SK-N-SH treated with all-trans-retinoic acid at 6 μM for 48 hours (cell line): ENCODE data around the gene KREMEN1.

ENCODE experiments used
- ATAC-seq: fragments of 200-7000 bp; cut with Tn5 transposase; 3 replicates; pipeline ENCODE4 v1.9.1; 2020; ENCODE audit warnings: mild to moderate bottlenecking, moderate library complexity
- ARNTL ChIP-seq: fragments of 450-650 bp; formaldehyde crosslinking; IDR thresholded peaks from 2 replicates; pipeline ENCODE4 v1.5.0; 2020; ENCODE audit warnings: low read depth, mild to moderate bottlenecking, moderate library complexity, borderline replicate concordance
- CSDC2 ChIP-seq: fragments of 250-450 bp; sonication (Bioruptor Pico); IDR thresholded peaks from 2 replicates; pipeline ENCODE4 v1.5.0; 2020; ENCODE audit warnings: mild to moderate bottlenecking, moderate library complexity
- CSRNP3 ChIP-seq: fragments of 250-450 bp; sonication (Bioruptor Pico); IDR thresholded peaks from 2 replicates; pipeline ENCODE4 v1.5.1; 2021; ENCODE audit warnings: mild to moderate bottlenecking, moderate library complexity
- ESRRG ChIP-seq: fragments of 250-450 bp; sonication (Bioruptor Pico); IDR thresholded peaks from 2 replicates; pipeline ENCODE4 v1.6.1; 2021; ENCODE audit warnings: mild to moderate bottlenecking
- GLIS3 ChIP-seq: fragments of 250-450 bp; sonication (Bioruptor Pico); IDR thresholded peaks from 2 replicates; pipeline ENCODE4 v1.5.0; 2020; ENCODE audit warnings: mild to moderate bottlenecking, moderate library complexity
- OSR1 ChIP-seq: fragments of 250-450 bp; sonication (Bioruptor Pico); IDR thresholded peaks from 2 replicates; pipeline ENCODE4 v1.8.0; 2022; ENCODE audit warnings: moderate library complexity, mild to moderate bottlenecking, inconsistent platforms
- PATZ1 ChIP-seq: fragments of 250-450 bp; sonication (Bioruptor Pico); IDR thresholded peaks from 2 replicates; pipeline ENCODE4 v1.8.0; 2020; ENCODE audit warnings: mild to moderate bottlenecking, moderate library complexity, borderline replicate concordance
- PPARA ChIP-seq: fragments of 250-450 bp; sonication (Bioruptor Pico); IDR thresholded peaks from 2 replicates; pipeline ENCODE4 v1.5.0; 2020; ENCODE audit warnings: mild to moderate bottlenecking, borderline replicate concordance
- RARB ChIP-seq: fragments of 250-450 bp; sonication (Bioruptor Pico); IDR thresholded peaks from 2 replicates; pipeline ENCODE4 v1.8.0; 2021; ENCODE audit warnings: mild to moderate bottlenecking, moderate library complexity
- SNAI2 ChIP-seq: fragments of 250-450 bp; sonication (Bioruptor Pico); IDR thresholded peaks from 2 replicates; pipeline ENCODE4 v1.5.0; 2020; ENCODE audit warnings: mild to moderate bottlenecking, moderate library complexity
- TSHZ2 ChIP-seq: fragments of 250-450 bp; sonication (Bioruptor Pico); IDR thresholded peaks from 2 replicates; pipeline ENCODE4 v1.5.0; 2020; ENCODE audit warnings: mild to moderate bottlenecking, moderate library complexity
- ZFP30 ChIP-seq: fragments of 450-650 bp; formaldehyde crosslinking; IDR thresholded peaks from 2 replicates; pipeline ENCODE4 v1.5.0; 2022; ENCODE audit warnings: mild to moderate bottlenecking, moderate library complexity
- ZNF8 ChIP-seq: fragments of 450-650 bp; formaldehyde crosslinking; IDR thresholded peaks from 2 replicates; pipeline ENCODE4 v1.5.0; 2020; ENCODE audit warnings: mild to moderate bottlenecking, moderate library complexity

The KREMEN1 gene

GRCh38 chr22:29065468-29066190 lies 7.2 kb upstream of the KREMEN1 start:
- ATAC-seq, result no peak
- TF ChIP-seq PPARA (no peak), CSDC2 (CRISPR knock-in tag) (no peak)

GRCh38 chr22:29069463-29069862 lies 3.4 kb upstream of the KREMEN1 start:
- TF ChIP-seq ZFP30 (CRISPR knock-in tag) (no peak), OSR1 (CRISPR knock-in tag) (no peak), CSRNP3 (CRISPR knock-in tag) (no peak), CSDC2 (CRISPR knock-in tag) (no peak), PATZ1 (CRISPR knock-in tag) (no peak), ESRRG (CRISPR knock-in tag) (no peak), GLIS3 (CRISPR knock-in tag) (no peak), SNAI2 (CRISPR knock-in tag) (no peak)
- no peak for ATAC-seq

- no peak for ATAC-seq
- TF ChIP-seq OSR1 (CRISPR knock-in tag) (no peak), RARB (no peak), ARNTL (CRISPR knock-in tag) (no peak), GLIS3 (CRISPR knock-in tag) (no peak)
- TF ChIP-seq, all 23 proteins: peak for 0
Measured at GRCh38 chr22:29070490-29070889, 2.3 kb upstream of the KREMEN1 start.

- no peak for ATAC-seq
- TF ChIP-seq CSRNP3 (CRISPR knock-in tag) (no peak), ZFP30 (CRISPR knock-in tag) (no peak), ZNF8 (no peak), TSHZ2 (CRISPR knock-in tag) (no peak)
Measured at GRCh38 chr22:29071261-29072045, 1.4 kb upstream of the KREMEN1 start.

- TF ChIP-seq PPARA (no peak), ZNF8 (no peak), CSRNP3 (CRISPR knock-in tag) (no peak)
- TF ChIP-seq, all 23 proteins: peak for 0
- ATAC-seq, result peak; percentile 99
Measured at GRCh38 chr22:29072193-29072978, 449 bp upstream of the KREMEN1 start.
